Left lung (tissue), 10 donors: ENCODE data around the gene KIR3DL2. TPM values are rescaled to one million over a fixed set of nuclear protein-coding genes. Genes with fewer than 3 reads are reported as not detected.
"Not testable (repeated sequence)": the region's sequence is repeated elsewhere in the genome, so short reads cannot be mapped to it uniquely, and the experiment has no call there.

Experiments
- ATAC-seq: fragments of 200-7000 bp; cut with Tn5 transposase; one replicate; pipeline ENCODE4 v1.9.1; 2020; ENCODE audit warnings: moderate library complexity
- DNase-seq, 4 donors: peaks; one replicate each; pipeline ENCODE4 v3.0.0-alpha.2; 2013 to 2020
- H3K27ac ChIP-seq, 2 donors: fragments of 200-600 bp; sonication (generic) in 1 of 2; one replicate each; pipeline versions ENCODE4 v1.5.0 to v1.8.0; 2020 to 2021
- H3K27me3 ChIP-seq, 2 donors: fragments of 200-600 bp; sonication (generic) in 1 of 2; one replicate each; pipeline versions ENCODE4 v1.5.0 to v1.8.0; 2020 to 2021
- H3K36me3 ChIP-seq, 2 donors: fragments of 200-600 bp; sonication (generic) in 1 of 2; one replicate each; pipeline versions ENCODE4 v1.5.0 to v1.8.0; 2020 to 2021
- H3K4me1 ChIP-seq, 2 donors: fragments of 200-600 bp; one replicate each; pipeline ENCODE4 v1.8.0; 2021
- H3K4me3 ChIP-seq, 2 donors: fragments of 200-600 bp; sonication (generic) in 1 of 2; one replicate each; pipeline versions ENCODE4 v1.5.0 to v1.8.0; 2020 to 2021; ENCODE audit warnings: mild to moderate bottlenecking in 1 of 2
- H3K9me3 ChIP-seq, 2 donors: fragments of 200-600 bp; sonication (generic) in 1 of 2; one replicate each; pipeline versions ENCODE4 v1.5.0 to v1.8.0; 2020 to 2021
- intact Hi-C, 2 donors: fragments of 100-400 bp; cut with DNase I; formaldehyde crosslinking; loops; one replicate each; pipeline versions ENCODE4 v1.11.2 to v1.14.2; 2022
- polyA plus RNA-seq, 6 donors: library from polyadenylated mRNA; unstranded; fragments of 120-200 nt; gene quantifications; one replicate each; pipeline ENCODE4 v1.2.1, GENCODE V29; 2013; ENCODE audit not compliant: insufficient read length in 6 of 6
- total RNA-seq, 2 donors: library from RNA; stranded (reverse); fragmentation: NEBNext Ultra II Directional; extraction: Animal tissue kit (Norgen Biotek cat#: 25700); gene quantifications; one replicate each; pipeline ENCODE4 v1.2.1, GENCODE V29; 2021
- TF ChIP-seq, protein P1 (sequence below), 2 donors: fragments of 200-600 bp; sonication (generic) in 1 of 2; IDR thresholded peaks; one replicate each; pipeline versions ENCODE4 v1.5.0 to v1.8.0; 2021; ENCODE audit warnings: antibody characterized with exemption in 2 of 2
- donor health status: DM: no; HTN: yes; CAD: no.
- donor health status: DM: no; HTN: no; CAD: no.

Gene KIR3DL2
- total and polyA plus RNA-seq, 8 donors, result 0.10 to 0.42 (median 0.20) TPM; not detected in 5

DNA sequence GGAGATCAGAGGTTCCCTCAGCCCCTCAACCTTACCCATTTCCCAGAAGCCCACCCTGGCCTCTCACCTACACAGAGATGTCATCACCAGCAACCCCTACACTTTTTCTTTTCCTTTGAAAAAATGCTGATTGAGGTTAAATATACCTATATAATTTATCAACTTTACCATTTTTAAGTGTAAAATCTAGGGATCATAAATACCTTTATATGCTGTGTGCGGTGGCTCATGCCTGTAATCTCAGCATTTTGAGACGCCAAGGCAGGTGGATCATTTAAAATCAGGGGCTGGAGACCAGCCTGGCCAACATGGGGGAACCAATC, 43.8 kb upstream of the KIR3DL2 start:
- no peak for ATAC-seq
- Histone ChIP-seq H3K4me3 (no peak overlapping the region), H3K9me3 (peaks cover 0 to under 1% of the 10 kb centered on the region in 2 donors), H3K27ac (no peak overlapping the region), H3K27me3 (peaks cover 0 to 62% of the 10 kb centered on the region in 2 donors), H3K4me1 (no peaks in the 10 kb centered on the region), H3K36me3 (no peaks in the 10 kb centered on the region)
- DNase-seq, result no peak
- TF ChIP-seq, protein P1, sequence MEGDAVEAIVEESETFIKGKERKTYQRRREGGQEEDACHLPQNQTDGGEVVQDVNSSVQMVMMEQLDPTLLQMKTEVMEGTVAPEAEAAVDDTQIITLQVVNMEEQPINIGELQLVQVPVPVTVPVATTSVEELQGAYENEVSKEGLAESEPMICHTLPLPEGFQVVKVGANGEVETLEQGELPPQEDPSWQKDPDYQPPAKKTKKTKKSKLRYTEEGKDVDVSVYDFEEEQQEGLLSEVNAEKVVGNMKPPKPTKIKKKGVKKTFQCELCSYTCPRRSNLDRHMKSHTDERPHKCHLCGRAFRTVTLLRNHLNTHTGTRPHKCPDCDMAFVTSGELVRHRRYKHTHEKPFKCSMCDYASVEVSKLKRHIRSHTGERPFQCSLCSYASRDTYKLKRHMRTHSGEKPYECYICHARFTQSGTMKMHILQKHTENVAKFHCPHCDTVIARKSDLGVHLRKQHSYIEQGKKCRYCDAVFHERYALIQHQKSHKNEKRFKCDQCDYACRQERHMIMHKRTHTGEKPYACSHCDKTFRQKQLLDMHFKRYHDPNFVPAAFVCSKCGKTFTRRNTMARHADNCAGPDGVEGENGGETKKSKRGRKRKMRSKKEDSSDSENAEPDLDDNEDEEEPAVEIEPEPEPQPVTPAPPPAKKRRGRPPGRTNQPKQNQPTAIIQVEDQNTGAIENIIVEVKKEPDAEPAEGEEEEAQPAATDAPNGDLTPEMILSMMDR (IDR thresholded peaks at IDR 0.05), result no peak
- intact Hi-C loops, result no loop called here

GRCh38 chr19:54814571-54814970, 35.7 kb upstream of the KIR3DL2 start:
- H3K36me3 ChIP-seq, ATAC-seq, DNase-seq, H3K4me3 ChIP-seq, H3K27ac ChIP-seq, H3K4me1 ChIP-seq, intact Hi-C loops: not testable (repeated sequence)
- H3K9me3 ChIP-seq, result peaks cover 0 to 11% of the 10 kb centered on the region in 2 donors
- H3K27me3 ChIP-seq, result peaks cover 0 to 38% of the 10 kb centered on the region in 2 donors

DNA sequence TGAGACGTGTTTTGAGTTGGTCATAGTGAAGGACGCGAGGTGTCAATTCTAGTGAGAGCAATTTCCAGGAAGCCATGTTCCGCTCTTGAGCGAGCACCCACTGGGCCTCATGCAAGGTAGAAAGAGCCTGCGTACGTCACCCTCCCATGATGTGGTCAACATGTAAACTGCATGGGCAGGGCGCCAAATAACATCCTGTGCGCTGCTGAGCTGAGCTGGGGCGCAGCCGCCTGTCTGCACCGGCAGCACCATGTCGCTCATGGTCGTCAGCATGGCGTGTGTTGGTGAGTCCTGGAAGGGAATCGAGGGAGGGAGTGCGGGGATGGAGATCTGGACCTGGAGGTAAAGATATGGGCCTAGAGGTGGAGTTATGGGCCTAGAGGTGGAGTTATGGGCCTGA, 34.0 kb upstream of the KIR3DL2 start, which contains the start of gene KIR3DL1:
TSS of gene KIR3DL1 (plus strand) at position 218 of the 400 bp plus-strand sequence.
- H3K27ac ChIP-seq, H3K36me3 ChIP-seq, intact Hi-C loops, ATAC-seq, H3K4me3 ChIP-seq, DNase-seq, H3K4me1 ChIP-seq: not testable (repeated sequence)
- Histone ChIP-seq H3K27me3 (peaks cover 0 to 28% of the 10 kb centered on the region in 2 donors), H3K9me3 (peaks cover 0 to 11% of the 10 kb centered on the region in 2 donors)

DNA sequence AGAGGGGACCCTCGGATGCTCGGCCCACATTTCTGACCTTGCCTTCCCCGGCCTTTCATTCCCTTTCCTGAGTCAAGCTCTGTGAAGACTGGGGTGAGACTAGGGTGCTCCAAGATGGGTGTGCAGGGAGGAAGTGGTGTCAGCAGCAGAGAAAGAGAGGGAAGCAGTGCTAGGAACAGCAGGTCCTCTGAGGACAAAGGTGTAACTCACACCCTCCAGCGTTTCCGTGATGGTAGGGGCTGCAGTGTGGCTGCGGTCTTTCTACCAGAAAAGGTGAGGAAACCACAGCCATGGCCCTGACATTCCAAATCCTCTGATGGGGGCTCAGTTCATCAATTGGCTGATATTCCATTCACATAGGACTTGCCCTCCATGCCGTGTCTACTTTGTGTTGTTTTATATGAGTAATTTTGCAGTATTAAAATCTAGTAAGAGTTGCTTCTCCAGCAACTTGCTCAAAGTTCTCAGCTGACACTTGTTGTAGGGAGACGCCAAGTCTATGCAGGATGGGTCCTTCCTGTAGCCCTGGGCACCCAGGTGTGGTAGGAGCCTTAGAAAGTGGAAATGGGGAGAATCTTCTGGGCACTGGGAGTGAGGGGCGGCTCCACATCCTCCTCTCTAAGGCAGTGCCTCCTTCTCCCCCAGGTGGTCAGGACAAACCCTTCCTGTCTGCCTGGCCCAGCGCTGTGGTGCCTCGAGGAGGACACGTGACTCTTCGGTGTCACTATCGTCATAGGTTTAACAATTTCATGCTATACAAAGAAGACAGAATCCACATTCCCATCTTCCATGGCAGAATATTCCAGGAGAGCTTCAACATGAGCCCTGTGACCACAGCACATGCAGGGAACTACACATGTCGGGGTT, 32.3 kb upstream of the KIR3DL2 start:
- ATAC-seq (no peak), DNase-seq (no peak)
- Histone ChIP-seq H3K4me1 (no peaks in the 10 kb centered on the region), H3K27ac (no peak overlapping the region), H3K9me3 (no peaks in the 10 kb centered on the region), H3K4me3 (no peak overlapping the region), H3K27me3 (peaks cover 0 to 18% of the 10 kb centered on the region in 2 donors), H3K36me3 (no peaks in the 10 kb centered on the region)
- TF ChIP-seq, protein P1 (IDR thresholded peaks at IDR 0.05), result no peak
- intact Hi-C loops, result no loop called here

- intact Hi-C loops, ATAC-seq: not testable (repeated sequence)
Observed at GRCh38 chr19:54824416-54824815, 25.8 kb upstream of the KIR3DL2 start.

DNA sequence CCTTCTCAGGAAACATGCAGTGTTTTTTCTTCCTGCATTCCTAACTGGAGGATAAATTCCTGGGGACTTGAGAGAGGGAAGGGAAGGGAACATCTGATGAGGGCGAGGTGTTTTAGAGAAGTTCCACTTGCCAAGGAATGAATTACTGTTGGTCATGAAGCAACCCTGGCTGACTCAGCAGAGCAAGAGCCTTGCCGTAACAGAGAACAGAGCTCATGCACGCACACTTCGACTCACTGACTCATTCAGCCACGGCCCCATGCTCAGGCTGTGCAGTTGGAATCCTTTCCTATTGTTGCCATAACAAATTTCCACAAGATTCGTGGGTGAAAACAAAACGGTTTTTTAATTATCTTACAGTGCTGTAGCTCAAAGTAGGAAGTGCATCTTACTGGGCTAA, 24.9 kb upstream of the KIR3DL2 start:
- H3K36me3 ChIP-seq, H3K27me3 ChIP-seq, intact Hi-C loops, H3K4me3 ChIP-seq, H3K4me1 ChIP-seq, ATAC-seq, H3K9me3 ChIP-seq: not testable (repeated sequence)
- peak overlapping the region in 1 of 2 donors; percentile 61 for H3K27ac ChIP-seq
- peak in 1 of 4 donors; percentile 37 for DNase-seq

More at GRCh38 chr19:54824416-54824815, 25.8 kb upstream of the KIR3DL2 start:
- not testable (repeated sequence) for H3K27me3 ChIP-seq, H3K4me1 ChIP-seq, DNase-seq, H3K9me3 ChIP-seq, H3K4me3 ChIP-seq, H3K36me3 ChIP-seq
- H3K27ac ChIP-seq, result peak overlapping the region in 1 of 2 donors; percentile 61

- ATAC-seq, H3K36me3 ChIP-seq, DNase-seq, H3K9me3 ChIP-seq, H3K27ac ChIP-seq, H3K27me3 ChIP-seq, intact Hi-C loops, H3K4me1 ChIP-seq, H3K4me3 ChIP-seq: not testable (repeated sequence)
Observed at GRCh38 chr19:54828064-54828463, 22.2 kb upstream of the KIR3DL2 start.

DNA sequence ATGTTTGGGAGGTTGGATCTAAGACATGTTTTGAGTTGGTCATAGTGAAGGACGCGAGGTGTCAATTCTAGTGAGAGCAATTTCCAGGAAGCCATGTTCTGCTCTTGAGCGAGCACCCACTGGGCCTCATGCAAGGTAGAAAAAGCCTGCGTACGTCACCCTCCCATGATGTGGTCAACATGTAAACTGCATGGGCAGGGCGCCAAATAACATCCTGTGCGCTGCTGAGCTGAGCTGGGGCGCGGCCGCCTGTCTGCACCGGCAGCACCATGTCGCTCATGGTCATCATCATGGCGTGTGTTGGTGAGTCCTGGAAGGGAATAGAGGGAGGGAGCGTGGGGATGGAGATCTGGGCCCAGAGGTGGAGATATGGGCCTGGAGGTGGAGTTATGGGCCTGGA, 17.7 kb upstream of the KIR3DL2 start, which contains the start of gene KIR2DS4:
TSS of gene KIR2DS4 (plus strand) at position 181 of the 400 bp plus-strand sequence.
- intact Hi-C loops, H3K9me3 ChIP-seq, ATAC-seq: not testable (repeated sequence)

GRCh38 chr19:54835126-54835525, 15.1 kb upstream of the KIR3DL2 start:
- H3K4me1 ChIP-seq, H3K27me3 ChIP-seq, H3K36me3 ChIP-seq, H3K9me3 ChIP-seq, H3K4me3 ChIP-seq, H3K27ac ChIP-seq, ATAC-seq, intact Hi-C loops, DNase-seq: not testable (repeated sequence)

More for the DNA sequence above, 17.7 kb upstream of the KIR3DL2 start, which contains the start of gene KIR2DS4:
- not testable (repeated sequence) for H3K4me1 ChIP-seq, H3K36me3 ChIP-seq, DNase-seq, H3K4me3 ChIP-seq, H3K27ac ChIP-seq, H3K27me3 ChIP-seq

- intact Hi-C loops, H3K36me3 ChIP-seq, H3K4me3 ChIP-seq, ATAC-seq, H3K4me1 ChIP-seq, H3K9me3 ChIP-seq, DNase-seq, H3K27me3 ChIP-seq: not testable (repeated sequence)
- peak overlapping the region in 1 of 2 donors; percentile 55 for H3K27ac ChIP-seq
Observed at GRCh38 chr19:54837522-54837921, 12.7 kb upstream of the KIR3DL2 start.

DNA sequence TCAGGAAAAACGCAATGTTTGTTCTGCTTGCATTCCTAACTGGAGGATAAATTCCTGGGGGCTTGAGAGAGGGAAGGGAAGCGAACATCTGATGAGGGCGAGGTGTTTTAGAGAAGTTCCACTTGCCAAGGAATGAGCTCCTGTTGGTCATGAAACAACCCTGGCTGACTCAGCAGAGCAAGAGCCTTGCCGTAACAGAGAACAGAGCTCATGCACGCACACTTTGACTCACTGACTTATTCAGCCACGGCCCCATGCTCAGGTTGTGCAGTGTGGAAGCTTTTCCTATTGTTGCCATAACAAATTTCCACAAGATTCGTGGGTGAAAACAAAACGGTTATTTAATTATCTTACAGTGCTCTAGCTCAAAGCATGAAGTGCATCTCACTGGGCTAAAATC, 7.1 kb upstream of the KIR3DL2 start:
- DNase-seq, ATAC-seq, H3K4me3 ChIP-seq, H3K4me1 ChIP-seq, H3K36me3 ChIP-seq, H3K27ac ChIP-seq, H3K27me3 ChIP-seq, intact Hi-C loops, H3K9me3 ChIP-seq: not testable (repeated sequence)
